Gastrocnemius medialis (tissue), 4 donors: ENCODE data around the gene MAPK11.

ENCODE experiments used
- POLR2A ChIP-seq, 2 donors: fragments of 450-650 bp; IDR thresholded peaks; one replicate each; pipeline ENCODE4 v1.6.1; 2017; ENCODE audit warnings: antibody characterized with exemption in 2 of 2, mild to moderate bottlenecking in 2 of 2, moderate library complexity in 2 of 2
- TF ChIP-seq, protein P1 (sequence below), 5 experiments: fragments of 450-650 bp in 3 of 5; fragments of 200-600 bp in 2 of 5; sonication (generic) in 2 of 5; IDR thresholded peaks in 4 of 5; conservative IDR thresholded peaks in 1 of 5; 1 replicate in 4 of 5; 2 replicates in 1 of 5; pipeline ENCODE4 v1.5.1; 2016 to 2019; ENCODE audit warnings: antibody characterized with exemption in 5 of 5, mild to moderate bottlenecking in 3 of 5, moderate library complexity in 3 of 5

DNA sequence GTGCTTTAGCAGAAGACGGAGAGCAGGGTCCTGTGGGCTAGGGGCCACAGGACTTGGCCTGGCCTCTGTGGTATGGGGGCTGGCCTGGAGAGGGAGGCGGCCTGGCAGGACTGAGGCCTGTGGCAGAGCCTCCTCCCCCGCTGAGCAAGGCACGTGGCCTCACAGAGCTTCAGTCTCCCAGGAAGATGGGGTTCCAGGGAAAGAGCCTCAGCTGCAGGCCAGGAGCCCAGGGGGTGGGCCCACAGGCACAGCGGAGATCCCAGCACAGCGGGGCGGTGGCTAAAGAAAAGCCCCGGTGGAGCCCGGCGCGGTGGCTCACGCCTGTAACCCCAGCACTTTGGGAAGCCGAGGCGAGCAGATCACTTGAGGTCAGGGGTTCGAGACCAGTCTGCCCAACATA, 10.9 kb downstream of the MAPK11 start:
- TF ChIP-seq, protein P1, sequence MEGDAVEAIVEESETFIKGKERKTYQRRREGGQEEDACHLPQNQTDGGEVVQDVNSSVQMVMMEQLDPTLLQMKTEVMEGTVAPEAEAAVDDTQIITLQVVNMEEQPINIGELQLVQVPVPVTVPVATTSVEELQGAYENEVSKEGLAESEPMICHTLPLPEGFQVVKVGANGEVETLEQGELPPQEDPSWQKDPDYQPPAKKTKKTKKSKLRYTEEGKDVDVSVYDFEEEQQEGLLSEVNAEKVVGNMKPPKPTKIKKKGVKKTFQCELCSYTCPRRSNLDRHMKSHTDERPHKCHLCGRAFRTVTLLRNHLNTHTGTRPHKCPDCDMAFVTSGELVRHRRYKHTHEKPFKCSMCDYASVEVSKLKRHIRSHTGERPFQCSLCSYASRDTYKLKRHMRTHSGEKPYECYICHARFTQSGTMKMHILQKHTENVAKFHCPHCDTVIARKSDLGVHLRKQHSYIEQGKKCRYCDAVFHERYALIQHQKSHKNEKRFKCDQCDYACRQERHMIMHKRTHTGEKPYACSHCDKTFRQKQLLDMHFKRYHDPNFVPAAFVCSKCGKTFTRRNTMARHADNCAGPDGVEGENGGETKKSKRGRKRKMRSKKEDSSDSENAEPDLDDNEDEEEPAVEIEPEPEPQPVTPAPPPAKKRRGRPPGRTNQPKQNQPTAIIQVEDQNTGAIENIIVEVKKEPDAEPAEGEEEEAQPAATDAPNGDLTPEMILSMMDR (IDR thresholded peaks at IDR 0.05 in 4 of 5, conservative IDR thresholded peaks at IDR 0.05 in 1 of 5) = no peak
- peak in 1 of 2 donors; percentile 36 for TF ChIP-seq POLR2A (IDR thresholded peaks at IDR 0.05)
